ENCODE measurements around the gene IFNA7.
"Not testable (repeated sequence)": the region's sequence is repeated elsewhere in the genome, so short reads cannot be mapped to it uniquely, and the experiment has no call there.

- TF ChIP-seq POLR2AphosphoS5 (IDR thresholded peaks at IDR 0.05; ENCODE audit: borderline replicate concordance, low read depth, low read length); EZH2 (IDR thresholded peaks at IDR 0.05): not testable (repeated sequence)
These were observed 35.4 kb downstream of the IFNA7 start, which contains the start of gene IFNA21 for GRCh38 chr9:21166560-21166959.

All from SK-N-MC (cell line).